Measurements from ENCODE around the gene ZBTB14. TPM values are rescaled to one million over a fixed set of nuclear protein-coding genes. Genes with fewer than 3 reads are reported as not detected.

Gene ZBTB14
- total RNA-seq, 1 donor from 2014 or later = 9.0 TPM

DNA sequence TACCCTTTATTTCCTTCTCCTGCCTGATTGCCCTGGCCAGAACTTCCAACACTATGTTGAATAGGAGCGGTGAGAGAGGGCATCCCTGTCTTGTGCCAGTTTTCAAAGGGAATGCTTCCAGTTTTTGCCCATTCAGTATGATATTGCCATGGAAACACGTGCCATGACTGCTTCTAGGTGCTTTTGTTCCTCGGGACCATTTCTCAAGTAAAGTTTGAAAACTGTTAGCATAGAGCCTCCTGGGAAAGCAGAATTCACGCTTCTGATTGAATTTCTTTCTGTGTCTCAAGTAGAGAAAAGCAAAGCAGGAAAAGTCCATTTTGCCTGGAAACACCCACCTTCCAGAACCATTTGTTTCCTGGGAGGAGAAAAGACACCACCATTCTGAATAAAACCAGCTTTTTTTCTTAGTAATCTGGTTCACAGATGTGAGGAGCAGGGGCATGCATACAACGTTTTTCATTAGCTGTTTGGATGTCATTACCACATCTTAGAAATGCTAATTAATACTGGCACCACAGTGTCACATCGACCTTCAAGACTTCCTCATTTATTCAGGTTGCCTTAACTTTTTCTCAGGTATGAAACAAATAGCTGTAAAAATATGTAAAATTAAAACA is 39.0 kb upstream of the ZBTB14 start:
- H3K4me1 Mint-ChIP-seq (ENCODE audit: low read depth, unreplicated experiment) = no peaks in the 10 kb centered on the region
- no peak for FAIRE-seq
- H3K9me3 ChIP-seq (ENCODE audit: insufficient read depth, low read depth, low read length) = no peaks in the 10 kb centered on the region

DNA sequence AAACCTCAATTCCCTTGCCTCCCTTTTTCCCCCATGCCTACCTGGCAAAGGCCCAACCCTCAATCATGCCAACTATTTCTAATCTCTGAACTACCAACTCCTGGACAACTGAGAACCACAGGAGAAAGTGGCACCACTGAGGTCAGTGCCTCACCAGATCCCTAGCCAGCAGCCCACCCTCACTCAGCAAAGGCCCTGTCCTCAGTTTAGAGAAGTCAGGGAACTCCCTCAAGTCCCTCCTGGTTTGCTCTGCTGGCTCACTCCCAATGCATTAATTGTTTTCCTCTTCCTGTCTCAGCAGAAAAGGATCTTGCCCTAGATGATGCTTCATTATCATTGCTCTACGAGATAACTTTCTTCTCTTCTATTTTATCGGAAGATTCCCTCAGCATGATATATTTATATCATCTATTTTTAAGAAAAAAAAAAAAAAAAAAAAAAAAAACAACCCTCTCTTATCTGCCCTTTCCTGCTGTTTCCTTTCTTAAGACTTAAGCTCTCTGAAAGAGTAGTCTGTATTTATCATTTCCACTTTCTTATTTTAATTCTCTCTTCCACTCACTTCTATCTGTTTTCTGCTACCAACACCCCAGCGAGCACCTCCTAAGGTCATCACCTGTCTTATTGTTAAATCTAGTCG is 22.7 kb upstream of the ZBTB14 start:
- H3K27ac Mint-ChIP-seq (ENCODE audit: unreplicated experiment) = no peak overlapping the region
- FAIRE-seq = no peak
- TF ChIP-seq, protein P1, sequence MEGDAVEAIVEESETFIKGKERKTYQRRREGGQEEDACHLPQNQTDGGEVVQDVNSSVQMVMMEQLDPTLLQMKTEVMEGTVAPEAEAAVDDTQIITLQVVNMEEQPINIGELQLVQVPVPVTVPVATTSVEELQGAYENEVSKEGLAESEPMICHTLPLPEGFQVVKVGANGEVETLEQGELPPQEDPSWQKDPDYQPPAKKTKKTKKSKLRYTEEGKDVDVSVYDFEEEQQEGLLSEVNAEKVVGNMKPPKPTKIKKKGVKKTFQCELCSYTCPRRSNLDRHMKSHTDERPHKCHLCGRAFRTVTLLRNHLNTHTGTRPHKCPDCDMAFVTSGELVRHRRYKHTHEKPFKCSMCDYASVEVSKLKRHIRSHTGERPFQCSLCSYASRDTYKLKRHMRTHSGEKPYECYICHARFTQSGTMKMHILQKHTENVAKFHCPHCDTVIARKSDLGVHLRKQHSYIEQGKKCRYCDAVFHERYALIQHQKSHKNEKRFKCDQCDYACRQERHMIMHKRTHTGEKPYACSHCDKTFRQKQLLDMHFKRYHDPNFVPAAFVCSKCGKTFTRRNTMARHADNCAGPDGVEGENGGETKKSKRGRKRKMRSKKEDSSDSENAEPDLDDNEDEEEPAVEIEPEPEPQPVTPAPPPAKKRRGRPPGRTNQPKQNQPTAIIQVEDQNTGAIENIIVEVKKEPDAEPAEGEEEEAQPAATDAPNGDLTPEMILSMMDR (IDR thresholded peaks at IDR 0.05; ENCODE audit: insufficient read depth, low read depth, low read length) = no peak
- TF ChIP-seq EZH2 (IDR thresholded peaks at IDR 0.05; ENCODE audit: insufficient read depth, low read length) = no peak

More for the DNA sequence above, 39.0 kb upstream of the ZBTB14 start:
- H3K27ac Mint-ChIP-seq (ENCODE audit: unreplicated experiment) = no peak overlapping the region
- Histone ChIP-seq H3K27me3 (ENCODE audit: insufficient read depth, low read length) (no peaks in the 10 kb centered on the region), H3K9ac (ENCODE audit: low read length) (no peak overlapping the region), H3K4me1 (ENCODE audit: insufficient read depth, low read length) (no peaks in the 10 kb centered on the region), H2AFZ (ENCODE audit: low read depth, low read length) (no peak overlapping the region), H3K4me3 (ENCODE audit: insufficient read depth, low read depth, low read length) (no peak overlapping the region), H3K27ac (ENCODE audit: low read depth, low read length) (no peak overlapping the region), H4K20me1 (ENCODE audit: insufficient read depth, low read length) (no peaks in the 10 kb centered on the region), H3K36me3 (ENCODE audit: insufficient read depth, low read length) (no peaks in the 10 kb centered on the region), H3K4me2 (ENCODE audit: low read length) (no peak overlapping the region), H3K79me2 (ENCODE audit: insufficient read depth, low read length) (no peaks in the 10 kb centered on the region)
- H3K9me3 Mint-ChIP-seq (ENCODE audit: unreplicated experiment) = peaks cover 1% of the 10 kb centered on the region
- no peaks in the 10 kb centered on the region for H3K27me3 Mint-ChIP-seq (ENCODE audit: low read depth, unreplicated experiment)
- TF ChIP-seq EZH2 (IDR thresholded peaks at IDR 0.05; ENCODE audit: insufficient read depth, low read length) = no peak
- TF ChIP-seq, protein P1 (IDR thresholded peaks at IDR 0.05; ENCODE audit: insufficient read depth, low read depth, low read length) = no peak
- no peak overlapping the region for H3K4me3 Mint-ChIP-seq (ENCODE audit: unreplicated experiment)
- DNase-seq (ENCODE audit: low read depth) = no peak
- H3K36me3 Mint-ChIP-seq (ENCODE audit: low read depth, unreplicated experiment) = no peaks in the 10 kb centered on the region

DNA sequence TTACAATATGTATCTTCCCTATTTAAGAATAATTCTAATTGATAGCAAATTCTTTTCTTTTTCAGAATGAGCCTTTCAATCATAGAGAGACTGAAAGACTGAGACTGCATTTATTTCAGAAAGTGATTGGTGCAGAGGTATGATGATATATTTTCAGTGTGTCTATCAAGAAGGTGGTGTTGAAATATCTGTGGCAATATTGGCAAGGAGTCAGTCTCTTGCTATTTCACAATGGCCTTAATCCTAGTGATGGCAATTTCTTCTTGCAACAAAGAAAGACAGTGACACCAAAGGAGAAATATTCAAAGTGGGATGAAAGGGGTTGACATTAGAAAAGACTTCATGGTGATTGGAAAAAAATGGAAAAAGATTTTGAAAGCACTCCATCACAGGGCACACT is 21.7 kb upstream of the ZBTB14 start:
- Histone ChIP-seq H3K4me3 (ENCODE audit: insufficient read depth, low read depth, low read length) (no peak overlapping the region), H3K36me3 (ENCODE audit: insufficient read depth, low read length) (no peaks in the 10 kb centered on the region), H3K9ac (ENCODE audit: low read length) (no peak overlapping the region), H3K4me2 (ENCODE audit: low read length) (no peak overlapping the region), H3K9me3 (ENCODE audit: insufficient read depth, low read depth, low read length) (no peaks in the 10 kb centered on the region), H3K4me1 (ENCODE audit: insufficient read depth, low read length) (no peaks in the 10 kb centered on the region), H3K27ac (ENCODE audit: low read depth, low read length) (no peak overlapping the region), H2AFZ (ENCODE audit: low read depth, low read length) (no peak overlapping the region), H3K27me3 (ENCODE audit: insufficient read depth, low read length) (no peaks in the 10 kb centered on the region), H4K20me1 (ENCODE audit: insufficient read depth, low read length) (no peaks in the 10 kb centered on the region), H3K79me2 (ENCODE audit: insufficient read depth, low read length) (no peaks in the 10 kb centered on the region)
- no peak overlapping the region for H3K27ac Mint-ChIP-seq (ENCODE audit: unreplicated experiment)
- no peaks in the 10 kb centered on the region for H3K36me3 Mint-ChIP-seq (ENCODE audit: low read depth, unreplicated experiment)
- no peak overlapping the region for H3K4me3 Mint-ChIP-seq (ENCODE audit: unreplicated experiment)
- H3K4me1 Mint-ChIP-seq (ENCODE audit: low read depth, unreplicated experiment) = no peaks in the 10 kb centered on the region
- DNase-seq (ENCODE audit: low read depth) (no peak), FAIRE-seq (no peak)
- TF ChIP-seq, protein P1 (IDR thresholded peaks at IDR 0.05; ENCODE audit: insufficient read depth, low read depth, low read length) = no peak
- no peak for TF ChIP-seq EZH2 (IDR thresholded peaks at IDR 0.05; ENCODE audit: insufficient read depth, low read length)
- H3K9me3 Mint-ChIP-seq (ENCODE audit: unreplicated experiment) = no peaks in the 10 kb centered on the region
- H3K27me3 Mint-ChIP-seq (ENCODE audit: low read depth, unreplicated experiment) = peaks cover 2% of the 10 kb centered on the region

More for the DNA sequence above, 22.7 kb upstream of the ZBTB14 start:
- Histone ChIP-seq H4K20me1 (ENCODE audit: insufficient read depth, low read length) (no peaks in the 10 kb centered on the region), H3K79me2 (ENCODE audit: insufficient read depth, low read length) (no peaks in the 10 kb centered on the region), H3K9me3 (ENCODE audit: insufficient read depth, low read depth, low read length) (no peaks in the 10 kb centered on the region), H3K4me2 (ENCODE audit: low read length) (no peak overlapping the region), H3K9ac (ENCODE audit: low read length) (no peak overlapping the region), H3K4me1 (ENCODE audit: insufficient read depth, low read length) (no peaks in the 10 kb centered on the region), H3K36me3 (ENCODE audit: insufficient read depth, low read length) (no peaks in the 10 kb centered on the region), H3K27me3 (ENCODE audit: insufficient read depth, low read length) (no peaks in the 10 kb centered on the region), H3K4me3 (ENCODE audit: insufficient read depth, low read depth, low read length) (no peak overlapping the region), H2AFZ (ENCODE audit: low read depth, low read length) (no peak overlapping the region), H3K27ac (ENCODE audit: low read depth, low read length) (no peak overlapping the region)
- H3K4me3 Mint-ChIP-seq (ENCODE audit: unreplicated experiment) = no peak overlapping the region
- peaks cover 2% of the 10 kb centered on the region for H3K27me3 Mint-ChIP-seq (ENCODE audit: low read depth, unreplicated experiment)
- no peaks in the 10 kb centered on the region for H3K9me3 Mint-ChIP-seq (ENCODE audit: unreplicated experiment)
- DNase-seq (ENCODE audit: low read depth) = no peak
- no peaks in the 10 kb centered on the region for H3K36me3 Mint-ChIP-seq (ENCODE audit: low read depth, unreplicated experiment)
- H3K4me1 Mint-ChIP-seq (ENCODE audit: low read depth, unreplicated experiment) = no peaks in the 10 kb centered on the region

Measured in astrocyte (in vitro differentiated cells and primary cell).